HepG2 (cell line): Measurements from ENCODE around the gene DVL3. TPM values are rescaled to one million over a fixed set of nuclear protein-coding genes. Genes with fewer than 3 reads are reported as not detected.

Source experiments
- ARHGAP35 ChIP-seq: sonication (generic); formaldehyde crosslinking; IDR thresholded peaks from 2 replicates; pipeline ENCODE4 v1.9.0; 2022; ENCODE audit warnings: mild to moderate bottlenecking, inconsistent platforms, moderate library complexity, missing genetic modification reagents, borderline replicate concordance
- ATAD3A ChIP-seq: sonication (generic); formaldehyde crosslinking; IDR thresholded peaks from 2 replicates; pipeline ENCODE4 v1.4.0; 2020; ENCODE audit warnings: missing genetic modification reagents
- DPF2 ChIP-seq: sonication (generic); formaldehyde crosslinking; IDR thresholded peaks from 2 replicates; pipeline ENCODE4 v1.4.0; 2020; ENCODE audit warnings: mild to moderate bottlenecking, low read depth, missing genetic modification reagents, borderline replicate concordance
- ELF1 ChIP-seq: sonication (generic); formaldehyde crosslinking; IDR thresholded peaks from 2 replicates; pipeline ENCODE4 v1.4.0; 2020; ENCODE audit warnings: missing genetic modification reagents
- FIP1L1 ChIP-seq: fragments of 200-400 bp; formaldehyde crosslinking; IDR thresholded peaks from 2 replicates; pipeline ENCODE4 v1.6.1; 2018; ENCODE audit warnings: low read depth, mild to moderate bottlenecking, low read length, moderate library complexity, borderline replicate concordance; ENCODE audit not compliant: insufficient read depth
- GATA4 ChIP-seq: sonication (generic); IDR thresholded peaks from 2 replicates; pipeline ENCODE4 v1.6.1; 2016; ENCODE audit warnings: antibody characterized with exemption, low read depth, borderline replicate concordance
- HOXA9 ChIP-seq: sonication (generic); formaldehyde crosslinking; IDR thresholded peaks from 2 replicates; pipeline ENCODE4 v1.8.1; 2022; ENCODE audit warnings: missing genetic modification reagents, mild to moderate bottlenecking, moderate library complexity, borderline replicate concordance
- PAX8 ChIP-seq: sonication (generic); formaldehyde crosslinking; IDR thresholded peaks from 2 replicates; pipeline ENCODE4 v1.8.0; 2022; ENCODE audit warnings: mild to moderate bottlenecking, missing genetic modification reagents, borderline replicate concordance
- PLRG1 ChIP-seq: fragments of 450-650 bp; conservative IDR thresholded peaks from 2 replicates; pipeline ENCODE4 v1.6.1; 2016
- RNF2 ChIP-seq: fragments of 450-650 bp; conservative IDR thresholded peaks from 2 replicates; pipeline ENCODE4 v1.6.1; 2016; ENCODE audit warnings: low read depth
- SP140L ChIP-seq: sonication (generic); formaldehyde crosslinking; IDR thresholded peaks from 2 replicates; pipeline ENCODE4 v1.4.0; 2020; ENCODE audit warnings: missing genetic modification reagents, borderline replicate concordance
- TCF7L2 ChIP-seq: IDR thresholded peaks from 2 replicates; pipeline ENCODE4 v1.6.1; 2011; ENCODE audit warnings: mild to moderate bottlenecking, low read depth, low read length, moderate library complexity
- ZNF605 ChIP-seq: sonication (generic); formaldehyde crosslinking; IDR thresholded peaks from 2 replicates; pipeline ENCODE4 v1.8.0; 2022; ENCODE audit warnings: mild to moderate bottlenecking, missing genetic modification reagents
- polyA plus RNA-seq, 8 experiments: library from polyadenylated mRNA; depleted of rRNA in 3 of 8; stranded (reverse) in 7 of 8; unstranded in 1 of 8; fragments of >200 nt; fragmentation: Illumina TruSeq in 4 of 8; extraction: Trizol in 4 of 8; gene quantifications; 2 replicates each; pipeline versions ENCODE4 v1.2.1 to v1.2.3, GENCODE V29; 2011 to 2016; ENCODE audit warnings: low read depth in 4 of 8, missing spikeins in 1 of 8, mixed read lengths in 1 of 8; ENCODE audit not compliant: insufficient read depth in 1 of 8
- total RNA-seq, 5 experiments: library from RNA; depleted of rRNA; stranded (reverse); fragments of >200 nt; fragmentation: Illumina TruSeq; extraction: Trizol; gene quantifications; 2 replicates each; pipeline ENCODE4 v1.2.3, GENCODE V29; 2016; ENCODE audit warnings: low read depth in 1 of 5
- TF ChIP-seq, protein P1 (sequence below): IDR thresholded peaks from 2 replicates; pipeline ENCODE4 v1.6.1; 2016; ENCODE audit warnings: missing compliant biosample characterization, missing genetic modification reagents, borderline replicate concordance
- TF ChIP-seq, protein P2 (sequence below): sonication (generic); formaldehyde crosslinking; IDR thresholded peaks from 2 replicates; pipeline ENCODE4 v1.4.0; 2020; ENCODE audit warnings: mild to moderate bottlenecking, missing genetic modification reagents
- TF ChIP-seq, protein P3 (sequence below): sonication (generic); formaldehyde crosslinking; IDR thresholded peaks from 2 replicates; pipeline ENCODE4 v1.5.0; 2020; ENCODE audit warnings: mild to moderate bottlenecking, missing genetic modification reagents
- TF ChIP-seq, protein P4 (sequence below): sonication (generic); formaldehyde crosslinking; IDR thresholded peaks from 2 replicates; pipeline ENCODE4 v1.5.1; 2020; ENCODE audit warnings: mild to moderate bottlenecking, missing genetic modification reagents, moderate library complexity
- TF ChIP-seq, protein P5 (sequence below): sonication (generic); formaldehyde crosslinking; IDR thresholded peaks from 2 replicates; pipeline ENCODE4 v1.5.0; 2020; ENCODE audit warnings: mild to moderate bottlenecking, missing genetic modification reagents

Gene DVL3
- total and polyA plus RNA-seq, 2 of the 13 experiments (the other 11 are each of a cell fraction or from before 2014, with no cell fraction given): 29.0 to 36.1 TPM

DNA sequence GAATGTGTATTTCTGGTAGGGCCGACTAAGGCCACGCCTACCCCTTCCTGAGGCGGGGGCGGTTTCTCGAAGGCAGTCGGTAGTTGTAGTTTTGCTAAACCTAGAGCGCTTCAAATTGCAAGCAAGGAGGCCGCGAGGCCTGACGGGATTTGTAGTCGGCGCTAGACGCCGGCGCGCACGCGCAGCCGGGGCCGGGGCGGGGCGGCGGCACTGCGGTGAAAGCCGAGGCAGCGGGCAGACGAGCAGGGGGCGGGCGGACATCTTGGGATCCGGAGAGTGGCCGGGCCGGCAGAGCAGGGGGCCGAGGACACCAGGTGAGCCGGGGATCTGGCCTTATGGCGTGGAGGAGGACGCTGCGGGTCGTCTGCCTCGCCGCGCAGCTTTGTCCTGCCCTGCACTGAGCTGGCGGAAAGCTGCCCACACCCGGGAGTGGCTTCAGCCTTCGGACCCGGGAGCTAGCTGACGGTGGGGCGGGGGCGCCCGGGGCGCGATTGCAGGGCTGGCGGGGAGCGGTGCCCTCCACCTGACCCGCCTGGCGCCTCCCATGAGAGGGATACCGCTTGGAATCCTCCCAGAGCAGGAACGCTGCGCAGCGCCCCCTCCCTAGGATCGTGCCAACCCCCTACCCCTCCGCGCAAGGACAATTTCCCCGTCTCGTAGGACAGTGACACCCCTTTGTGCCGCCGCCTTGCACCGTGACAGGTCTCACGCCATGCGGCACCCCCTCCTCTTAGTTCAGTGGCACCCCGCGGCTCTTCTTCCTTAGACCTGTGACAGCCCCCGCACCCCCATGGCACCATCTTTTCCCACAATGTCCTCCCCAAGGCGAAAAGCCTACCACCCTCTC lies 19.7 kb downstream of the DVL3 start, which contains the start of gene AP2M1 (continued):
- TF ChIP-seq, protein P1, sequence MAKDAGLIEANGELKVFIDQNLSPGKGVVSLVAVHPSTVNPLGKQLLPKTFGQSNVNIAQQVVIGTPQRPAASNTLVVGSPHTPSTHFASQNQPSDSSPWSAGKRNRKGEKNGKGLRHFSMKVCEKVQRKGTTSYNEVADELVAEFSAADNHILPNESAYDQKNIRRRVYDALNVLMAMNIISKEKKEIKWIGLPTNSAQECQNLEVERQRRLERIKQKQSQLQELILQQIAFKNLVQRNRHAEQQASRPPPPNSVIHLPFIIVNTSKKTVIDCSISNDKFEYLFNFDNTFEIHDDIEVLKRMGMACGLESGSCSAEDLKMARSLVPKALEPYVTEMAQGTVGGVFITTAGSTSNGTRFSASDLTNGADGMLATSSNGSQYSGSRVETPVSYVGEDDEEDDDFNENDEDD (CRISPR knock-in tag): no peak; the same call in 1 of the 2 replicates
- TF ChIP-seq, protein P2, sequence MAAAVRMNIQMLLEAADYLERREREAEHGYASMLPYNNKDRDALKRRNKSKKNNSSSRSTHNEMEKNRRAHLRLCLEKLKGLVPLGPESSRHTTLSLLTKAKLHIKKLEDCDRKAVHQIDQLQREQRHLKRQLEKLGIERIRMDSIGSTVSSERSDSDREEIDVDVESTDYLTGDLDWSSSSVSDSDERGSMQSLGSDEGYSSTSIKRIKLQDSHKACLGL: peak; percentile 58; the same call in 1 of the 2 replicates
- TF ChIP-seq, protein P3, sequence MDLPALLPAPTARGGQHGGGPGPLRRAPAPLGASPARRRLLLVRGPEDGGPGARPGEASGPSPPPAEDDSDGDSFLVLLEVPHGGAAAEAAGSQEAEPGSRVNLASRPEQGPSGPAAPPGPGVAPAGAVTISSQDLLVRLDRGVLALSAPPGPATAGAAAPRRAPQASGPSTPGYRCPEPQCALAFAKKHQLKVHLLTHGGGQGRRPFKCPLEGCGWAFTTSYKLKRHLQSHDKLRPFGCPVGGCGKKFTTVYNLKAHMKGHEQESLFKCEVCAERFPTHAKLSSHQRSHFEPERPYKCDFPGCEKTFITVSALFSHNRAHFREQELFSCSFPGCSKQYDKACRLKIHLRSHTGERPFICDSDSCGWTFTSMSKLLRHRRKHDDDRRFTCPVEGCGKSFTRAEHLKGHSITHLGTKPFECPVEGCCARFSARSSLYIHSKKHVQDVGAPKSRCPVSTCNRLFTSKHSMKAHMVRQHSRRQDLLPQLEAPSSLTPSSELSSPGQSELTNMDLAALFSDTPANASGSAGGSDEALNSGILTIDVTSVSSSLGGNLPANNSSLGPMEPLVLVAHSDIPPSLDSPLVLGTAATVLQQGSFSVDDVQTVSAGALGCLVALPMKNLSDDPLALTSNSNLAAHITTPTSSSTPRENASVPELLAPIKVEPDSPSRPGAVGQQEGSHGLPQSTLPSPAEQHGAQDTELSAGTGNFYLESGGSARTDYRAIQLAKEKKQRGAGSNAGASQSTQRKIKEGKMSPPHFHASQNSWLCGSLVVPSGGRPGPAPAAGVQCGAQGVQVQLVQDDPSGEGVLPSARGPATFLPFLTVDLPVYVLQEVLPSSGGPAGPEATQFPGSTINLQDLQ (CRISPR knock-in tag): peak; percentile 21; the same call in 1 of the 2 replicates
- no peak for TF ChIP-seq ZNF605 (CRISPR knock-in tag)
- no peak for TF ChIP-seq GATA4
- TF ChIP-seq PAX8: no peak
- TF ChIP-seq, protein P4, sequence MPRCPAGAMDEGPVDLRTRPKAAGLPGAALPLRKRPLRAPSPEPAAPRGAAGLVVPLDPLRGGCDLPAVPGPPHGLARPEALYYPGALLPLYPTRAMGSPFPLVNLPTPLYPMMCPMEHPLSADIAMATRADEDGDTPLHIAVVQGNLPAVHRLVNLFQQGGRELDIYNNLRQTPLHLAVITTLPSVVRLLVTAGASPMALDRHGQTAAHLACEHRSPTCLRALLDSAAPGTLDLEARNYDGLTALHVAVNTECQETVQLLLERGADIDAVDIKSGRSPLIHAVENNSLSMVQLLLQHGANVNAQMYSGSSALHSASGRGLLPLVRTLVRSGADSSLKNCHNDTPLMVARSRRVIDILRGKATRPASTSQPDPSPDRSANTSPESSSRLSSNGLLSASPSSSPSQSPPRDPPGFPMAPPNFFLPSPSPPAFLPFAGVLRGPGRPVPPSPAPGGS (CRISPR knock-in tag): peak; percentile 77; the same call in 1 of the 2 replicates
- TF ChIP-seq HOXA9 (CRISPR knock-in tag): no peak
- no peak for TF ChIP-seq DPF2 (CRISPR knock-in tag)
- TF ChIP-seq SP140L (CRISPR knock-in tag): no peak
- TF ChIP-seq, protein P5, sequence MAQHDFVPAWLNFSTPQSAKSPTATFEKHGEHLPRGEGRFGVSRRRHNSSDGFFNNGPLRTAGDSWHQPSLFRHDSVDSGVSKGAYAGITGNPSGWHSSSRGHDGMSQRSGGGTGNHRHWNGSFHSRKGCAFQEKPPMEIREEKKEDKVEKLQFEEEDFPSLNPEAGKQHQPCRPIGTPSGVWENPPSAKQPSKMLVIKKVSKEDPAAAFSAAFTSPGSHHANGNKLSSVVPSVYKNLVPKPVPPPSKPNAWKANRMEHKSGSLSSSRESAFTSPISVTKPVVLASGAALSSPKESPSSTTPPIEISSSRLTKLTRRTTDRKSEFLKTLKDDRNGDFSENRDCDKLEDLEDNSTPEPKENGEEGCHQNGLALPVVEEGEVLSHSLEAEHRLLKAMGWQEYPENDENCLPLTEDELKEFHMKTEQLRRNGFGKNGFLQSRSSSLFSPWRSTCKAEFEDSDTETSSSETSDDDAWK: no peak
- TF ChIP-seq ATAD3A (CRISPR knock-in tag): no peak
- peak; percentile 85 for TF ChIP-seq ARHGAP35 (CRISPR knock-in tag)
- peak; percentile 80 for TF ChIP-seq ELF1
- no peak for TF ChIP-seq RNF2
- no peak for TF ChIP-seq FIP1L1
- TF ChIP-seq PLRG1: no peak
- TF ChIP-seq TCF7L2: no peak
